Keratinocyte (primary cell): ENCODE measurements around the gene C1QBP. TPM values are rescaled to one million over a fixed set of nuclear protein-coding genes. Genes with fewer than 3 reads are reported as not detected.

Experiments
- DNase-seq: peaks from one replicate; pipeline ENCODE4 v3.0.0-alpha.2; 2011; ENCODE audit warnings: low read depth, missing footprints, low spot score
- FAIRE-seq: peaks from 2 replicates; lab custom pipeline; 2011; peaks lifted over from hg19 to GRCh38; lab: Jason Lieb, UNC
- H2AFZ ChIP-seq: 2 replicates; pipeline ENCODE4 v1.6.0; 2012; ENCODE audit warnings: low read length, control low read depth, inconsistent platforms; ENCODE audit not compliant: control insufficient read depth
- H3K27ac ChIP-seq: 2 replicates; pipeline ENCODE4 v1.5.1; 2011; ENCODE audit warnings: low read length; ENCODE audit not compliant: control insufficient read depth, insufficient read depth
- H3K27me3 ChIP-seq: 3 replicates; pipeline ENCODE4 v1.6.0; 2011; ENCODE audit warnings: low read length; ENCODE audit not compliant: control insufficient read depth, insufficient read depth; ENCODE audit errors: extremely low read depth
- H3K36me3 ChIP-seq, 2 experiments: 2 replicates in 1 of 2; 3 replicates in 1 of 2; pipeline ENCODE4 v1.5.1; 2011; ENCODE audit warnings: low read length in 2 of 2, mild to moderate bottlenecking in 1 of 2; ENCODE audit not compliant: control insufficient read depth in 2 of 2, insufficient read depth in 2 of 2; ENCODE audit errors: extremely low read depth in 1 of 2
- H3K4me1 ChIP-seq: 3 replicates; pipeline ENCODE4 v1.5.1; 2011; ENCODE audit warnings: low read length; ENCODE audit not compliant: control insufficient read depth, insufficient read depth; ENCODE audit errors: extremely low read depth
- H3K4me2 ChIP-seq: 3 replicates; pipeline ENCODE4 v1.6.0; 2011; ENCODE audit warnings: low read depth, low read length; ENCODE audit not compliant: control insufficient read depth, insufficient read depth; ENCODE audit errors: extremely low read depth
- H3K4me3 ChIP-seq, 3 experiments: fragments of 200-600 bp in 1 of 3; sonication (generic) in 1 of 3; 2 replicates in 2 of 3; 3 replicates in 1 of 3; pipeline ENCODE4 v1.5.1; 2011 to 2016; ENCODE audit warnings: low read length in 3 of 3, mild to moderate bottlenecking in 3 of 3, control low read depth in 2 of 3, inconsistent platforms in 1 of 3, low read depth in 1 of 3, mixed read lengths in 1 of 3, mixed run types in 1 of 3, moderate library complexity in 1 of 3; ENCODE audit not compliant: control insufficient read depth in 2 of 3, insufficient read depth in 2 of 3; ENCODE audit errors: extremely low read depth in 1 of 3
- H3K79me2 ChIP-seq: 2 replicates; pipeline ENCODE4 v1.6.0; 2012; ENCODE audit warnings: low read length; ENCODE audit not compliant: control insufficient read depth, insufficient read depth
- H3K9ac ChIP-seq: 3 replicates; pipeline ENCODE4 v1.6.0; 2011; ENCODE audit warnings: low read length; ENCODE audit not compliant: control insufficient read depth, insufficient read depth; ENCODE audit errors: extremely low read depth
- H3K9me1 ChIP-seq: 3 replicates; pipeline ENCODE4 v1.6.0; 2011; ENCODE audit warnings: low read length; ENCODE audit not compliant: control insufficient read depth, insufficient read depth; ENCODE audit errors: extremely low read depth
- H3K9me3 ChIP-seq: 2 replicates; pipeline ENCODE4 v1.5.1; 2012; ENCODE audit warnings: low read depth, low read length; ENCODE audit not compliant: control insufficient read depth
- H4K20me1 ChIP-seq: 3 replicates; pipeline ENCODE4 v1.6.0; 2011; ENCODE audit warnings: low read length; ENCODE audit not compliant: control insufficient read depth, insufficient read depth; ENCODE audit errors: extremely low read depth
- EZH2 ChIP-seq: IDR thresholded peaks from one replicate; pipeline ENCODE4 v1.6.1; 2012; ENCODE audit warnings: inconsistent platforms, mild to moderate bottlenecking, low read length, moderate library complexity
- dilution Hi-C: fragments of 300-500 bp; cut with MboI; formaldehyde crosslinking; loops from one replicate; pipeline ENCODE4 v1.7.0; 2020; ENCODE audit warnings: low sequenced_read_pairs; ENCODE audit not compliant: extremely low pct_ligation_motif_present
- polyA plus RNA-seq, 5 experiments: library from polyadenylated mRNA; depleted of rRNA in 3 of 5; stranded (reverse) in 3 of 5; stranded (forward) in 1 of 5; unstranded in 1 of 5; fragments of >200 nt; gene quantifications; 1 replicate in 1 of 5; 2 replicates in 3 of 5; 3 replicates in 1 of 5; pipeline versions ENCODE4 v1.2.1 to v1.2.3, GENCODE V29; 2011 to 2012; ENCODE audit warnings: missing spikeins in 2 of 5, low read depth in 1 of 5, low replicate concordance in 1 of 5
- TF ChIP-seq, protein P1 (sequence below), 3 experiments: IDR thresholded peaks in 1 of 3; conservative IDR thresholded peaks in 1 of 3; optimal IDR thresholded peaks in 1 of 3; 2 replicates in 2 of 3; 3 replicates in 1 of 3; pipeline versions ENCODE3 to v1.5.1; 2011; ENCODE audit warnings: low read length in 3 of 3, mild to moderate bottlenecking in 3 of 3, moderate library complexity in 2 of 3, control low read depth in 1 of 3, inconsistent platforms in 1 of 3; ENCODE audit not compliant: insufficient read depth in 2 of 3; ENCODE audit errors: extremely low read depth in 1 of 3

C1QBP gene
- polyA plus RNA-seq, 1 donor (not counting 4 experiments of a cell fraction or from before 2014, with no cell fraction given), result 431 TPM

DNA sequence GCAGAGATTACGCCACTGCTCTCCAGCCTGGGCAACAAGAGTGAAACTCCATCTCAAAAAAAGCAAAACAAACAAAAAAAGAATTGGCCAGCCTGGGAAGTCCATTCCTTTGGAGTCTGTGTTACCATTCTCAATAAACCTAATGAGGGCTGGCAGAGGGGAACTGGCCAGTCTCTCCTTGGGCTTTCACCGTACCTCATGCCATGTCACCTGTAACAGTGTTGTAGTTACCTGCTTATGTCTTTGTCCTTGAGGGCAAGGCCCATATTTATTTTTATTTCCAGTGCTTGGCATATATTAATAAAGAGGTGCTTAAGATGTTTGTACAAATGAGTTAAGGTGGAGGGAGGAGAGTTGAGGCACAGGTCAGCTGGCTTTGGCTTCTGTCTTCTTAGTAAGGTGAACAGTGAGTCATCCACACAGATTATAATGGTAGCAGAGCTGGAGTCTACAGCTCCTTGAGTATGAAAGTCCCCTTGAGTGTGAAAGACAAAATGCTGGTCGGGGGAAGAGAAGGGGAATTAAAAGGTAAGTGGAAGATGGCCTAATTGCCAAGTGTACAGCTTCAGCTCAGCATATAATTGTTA lies 8.4 kb downstream of the C1QBP start:
- Histone ChIP-seq H3K4me2 (no peak overlapping the region), H3K36me3 (peaks cover 30 to 68% of the 10 kb centered on the region in 2 experiments), H3K9me1 (peaks cover 12% of the 10 kb centered on the region), H3K4me3 (no peak overlapping the region), H3K9ac (no peak overlapping the region), H3K79me2 (peaks cover 22% of the 10 kb centered on the region), H3K27me3 (no peaks in the 10 kb centered on the region), H3K27ac (no peak overlapping the region), H3K9me3 (no peaks in the 10 kb centered on the region), H2AFZ (no peak overlapping the region), H4K20me1 (peaks cover 13% of the 10 kb centered on the region), H3K4me1 (peaks cover 37% of the 10 kb centered on the region)
- FAIRE-seq (no peak), DNase-seq (no peak)
- dilution Hi-C loops, result no loop called here
- no peak for TF ChIP-seq EZH2
- TF ChIP-seq, protein P1, sequence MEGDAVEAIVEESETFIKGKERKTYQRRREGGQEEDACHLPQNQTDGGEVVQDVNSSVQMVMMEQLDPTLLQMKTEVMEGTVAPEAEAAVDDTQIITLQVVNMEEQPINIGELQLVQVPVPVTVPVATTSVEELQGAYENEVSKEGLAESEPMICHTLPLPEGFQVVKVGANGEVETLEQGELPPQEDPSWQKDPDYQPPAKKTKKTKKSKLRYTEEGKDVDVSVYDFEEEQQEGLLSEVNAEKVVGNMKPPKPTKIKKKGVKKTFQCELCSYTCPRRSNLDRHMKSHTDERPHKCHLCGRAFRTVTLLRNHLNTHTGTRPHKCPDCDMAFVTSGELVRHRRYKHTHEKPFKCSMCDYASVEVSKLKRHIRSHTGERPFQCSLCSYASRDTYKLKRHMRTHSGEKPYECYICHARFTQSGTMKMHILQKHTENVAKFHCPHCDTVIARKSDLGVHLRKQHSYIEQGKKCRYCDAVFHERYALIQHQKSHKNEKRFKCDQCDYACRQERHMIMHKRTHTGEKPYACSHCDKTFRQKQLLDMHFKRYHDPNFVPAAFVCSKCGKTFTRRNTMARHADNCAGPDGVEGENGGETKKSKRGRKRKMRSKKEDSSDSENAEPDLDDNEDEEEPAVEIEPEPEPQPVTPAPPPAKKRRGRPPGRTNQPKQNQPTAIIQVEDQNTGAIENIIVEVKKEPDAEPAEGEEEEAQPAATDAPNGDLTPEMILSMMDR (optimal IDR thresholded peaks at IDR 0.05 in 1 of 3, IDR thresholded peaks at IDR 0.05 in 1 of 3, conservative IDR thresholded peaks at IDR 0.05 in 1 of 3; ENCODE audit: extremely low read depth in 1 of 3, insufficient read depth in 2 of 3, low read length in 3 of 3), result no peak

DNA sequence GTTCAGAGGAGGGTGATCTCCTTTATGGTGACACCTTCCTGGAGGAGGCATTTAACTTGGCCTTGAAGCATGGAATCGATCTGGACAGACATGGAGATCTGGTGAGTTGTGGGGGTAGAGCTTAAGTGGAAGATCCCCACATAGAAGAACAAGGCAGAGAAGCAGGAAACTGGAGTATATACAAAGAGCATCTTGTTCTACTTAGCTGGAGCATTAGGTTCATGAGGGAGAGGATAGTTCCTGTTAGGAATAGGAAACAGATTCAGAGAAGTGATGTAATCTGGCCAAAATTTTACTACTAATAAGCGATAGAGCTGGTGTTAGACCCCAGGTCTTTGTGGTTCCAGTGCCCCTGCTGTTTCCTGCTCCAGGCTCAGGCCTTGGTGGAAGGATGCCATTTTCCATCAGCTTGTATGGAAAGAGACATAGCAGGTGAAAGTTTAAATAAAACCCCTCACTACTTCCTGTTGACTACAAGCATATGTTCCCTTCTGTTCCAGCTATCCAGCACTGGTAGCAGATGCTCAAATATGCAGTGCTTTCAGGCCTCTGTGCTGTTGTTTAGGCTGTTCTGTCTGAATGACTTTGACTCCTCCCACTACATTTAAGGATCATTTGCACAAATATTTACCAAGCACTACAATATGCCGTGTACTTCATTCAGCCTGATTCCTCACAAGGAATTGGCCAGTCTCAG lies 9.6 kb downstream of the C1QBP start:
- Histone ChIP-seq H3K79me2 (peaks cover 13% of the 10 kb centered on the region), H3K9me3 (no peaks in the 10 kb centered on the region), H3K36me3 (peaks cover 28 to 61% of the 10 kb centered on the region in 2 experiments), H3K9me1 (peaks cover 8% of the 10 kb centered on the region), H3K27ac (no peak overlapping the region), H4K20me1 (peaks cover 6% of the 10 kb centered on the region), H3K27me3 (no peaks in the 10 kb centered on the region), H3K9ac (no peak overlapping the region), H3K4me3 (no peak overlapping the region), H3K4me2 (no peak overlapping the region), H2AFZ (no peak overlapping the region), H3K4me1 (peaks cover 32% of the 10 kb centered on the region)
- FAIRE-seq, result no peak
- no peak for TF ChIP-seq EZH2
- TF ChIP-seq, protein P1 (optimal IDR thresholded peaks at IDR 0.05 in 1 of 3, IDR thresholded peaks at IDR 0.05 in 1 of 3, conservative IDR thresholded peaks at IDR 0.05 in 1 of 3; ENCODE audit: extremely low read depth in 1 of 3, insufficient read depth in 2 of 3, low read length in 3 of 3), result no peak
- DNase-seq, result no peak
- dilution Hi-C loops, result no loop called here
